SK-N-SH (cell line): ENCODE data around the gene S100A2. TPM values are rescaled to one million over a fixed set of nuclear protein-coding genes. Genes with fewer than 3 reads are reported as not detected.

Experiments
- CTCF ChIA-PET: fragments of 300-600, 350-600 bp; formaldehyde crosslinking; extraction: SDS; loops from one replicate; lab custom pipeline; 2021; lab: Yijun Ruan, JAX
- POLR2A ChIA-PET: fragments of 350-600 bp; sonication (Branson Sonifier 250); formaldehyde crosslinking; extraction: SDS; loops from one replicate; lab custom pipeline; 2020; ENCODE audit warnings: antibody characterized with exemption, inconsistent platforms; lab: Yijun Ruan, JAX
- DNase-seq: peaks from one replicate; pipeline ENCODE4 v3.0.0; 2012
- H2AFZ ChIP-seq: fragments of 200-600 bp; sonication (generic); 2 replicates; pipeline ENCODE4 v1.8.1; 2016; ENCODE audit warnings: antibody characterized with exemption, mild to moderate bottlenecking, low read depth
- H3F3A ChIP-seq: fragments of 200-600 bp; sonication (generic); replicated peaks from 2 replicates; pipeline ENCODE3; 2016; ENCODE audit warnings: antibody characterized with exemption, mild to moderate bottlenecking; ENCODE audit not compliant: insufficient read depth
- H3K27ac ChIP-seq, 2 experiments: fragments of 200-500 bp in 1 of 2; fragments of 200-600 bp in 1 of 2; sonication (Bioruptor generic) in 1 of 2; sonication (generic), shearing (Covaris generic) in 1 of 2; 2 replicates each; pipeline versions ENCODE4 v1.5.1 to v1.6.1; 2014 to 2016; ENCODE audit warnings: low read depth in 2 of 2, inconsistent platforms in 1 of 2, low read length in 1 of 2, mild to moderate bottlenecking in 1 of 2, mixed read lengths in 1 of 2
- H3K27me3 ChIP-seq: fragments of 200-600 bp; sonication (generic), shearing (Covaris generic); 2 replicates; pipeline ENCODE4 v1.6.1; 2016; ENCODE audit warnings: mixed run types; ENCODE audit not compliant: insufficient read depth
- H3K36me3 ChIP-seq, 2 experiments: fragments of 200-500 bp in 1 of 2; fragments of 200-600 bp in 1 of 2; sonication (Bioruptor generic) in 1 of 2; sonication (generic) in 1 of 2; replicated peaks in 1 of 2; 2 replicates each; pipeline versions ENCODE3 to v1.5.1; 2014 to 2016; ENCODE audit warnings: low read length in 1 of 2, mild to moderate bottlenecking in 1 of 2; ENCODE audit not compliant: insufficient read depth in 2 of 2, control insufficient read depth in 1 of 2
- H3K4me1 ChIP-seq, 2 experiments: fragments of 200-500 bp in 1 of 2; fragments of 200-600 bp in 1 of 2; sonication (Bioruptor generic) in 1 of 2; sonication (generic), shearing (Covaris generic) in 1 of 2; 2 replicates each; pipeline versions ENCODE4 v1.5.1 to v1.6.1; 2014 to 2016; ENCODE audit warnings: low read depth in 1 of 2, low read length in 1 of 2, mixed run types in 1 of 2; ENCODE audit not compliant: insufficient read depth in 2 of 2, control insufficient read depth in 1 of 2
- H3K4me2 ChIP-seq: fragments of 200-600 bp; sonication (generic), shearing (Covaris generic); 2 replicates; pipeline ENCODE4 v1.6.1; 2017; ENCODE audit warnings: mixed run types
- H3K4me3 ChIP-seq, 2 experiments: fragments of 200-500 bp in 1 of 2; fragments of 200-600 bp in 1 of 2; sonication (Bioruptor generic) in 1 of 2; sonication (generic), shearing (Covaris generic) in 1 of 2; 2 replicates each; pipeline versions ENCODE4 v1.5.1 to v1.8.1; 2014 to 2016; ENCODE audit warnings: low read depth in 2 of 2, inconsistent platforms in 1 of 2, low read length in 1 of 2, mild to moderate bottlenecking in 1 of 2, mixed read lengths in 1 of 2, moderate library complexity in 1 of 2
- H3K79me2 ChIP-seq: fragments of 200-600 bp; sonication (generic); 2 replicates; pipeline ENCODE4 v1.8.1; 2017; ENCODE audit warnings: mild to moderate bottlenecking; ENCODE audit not compliant: insufficient read depth
- H3K9ac ChIP-seq: fragments of 200-600 bp; sonication (generic); 2 replicates; pipeline ENCODE4 v1.6.1; 2017; ENCODE audit warnings: mixed run types
- H3K9me2 ChIP-seq: fragments of 200-600 bp; sonication (generic); 2 replicates; pipeline ENCODE4 v1.6.1; 2017; ENCODE audit warnings: mixed run types
- H3K9me3 ChIP-seq: fragments of 200-600 bp; sonication (generic); 2 replicates; pipeline ENCODE4 v1.6.1; 2017; ENCODE audit warnings: mixed run types, mild to moderate bottlenecking, moderate library complexity
- H4K20me1 ChIP-seq: fragments of 200-600 bp; sonication (generic); 2 replicates; pipeline ENCODE4 v1.6.1; 2017; ENCODE audit warnings: mild to moderate bottlenecking, mixed run types; ENCODE audit not compliant: insufficient read depth
- CHD2 ChIP-seq: fragments of 150-350 bp; IDR thresholded peaks from 2 replicates; pipeline ENCODE4 v1.6.1; 2018; ENCODE audit warnings: low read length; ENCODE audit not compliant: partially characterized antibody
- ELF1 ChIP-seq: IDR thresholded peaks from 2 replicates; pipeline ENCODE4 v1.4.0; 2012
- EZH2phosphoT487 ChIP-seq: fragments of 200-600 bp; sonication (generic); IDR thresholded peaks from 2 replicates; pipeline ENCODE4 v1.6.1; 2017; ENCODE audit warnings: low read depth, mixed run types, mild to moderate bottlenecking, antibody characterized with exemption, moderate library complexity, borderline replicate concordance
- FOSL2 ChIP-seq: IDR thresholded peaks from 2 replicates; pipeline ENCODE4 v1.4.0; 2012; ENCODE audit warnings: low read depth, mild to moderate bottlenecking, moderate library complexity, borderline replicate concordance
- FOXM1 ChIP-seq: IDR thresholded peaks from 2 replicates; pipeline ENCODE4 v1.4.0; 2012; ENCODE audit warnings: low read depth, mild to moderate bottlenecking
- GATA2 ChIP-seq: sonication (generic); formaldehyde crosslinking; IDR thresholded peaks from 2 replicates; pipeline ENCODE4 v1.5.0; 2020; ENCODE audit warnings: mild to moderate bottlenecking, missing genetic modification reagents
- JUND ChIP-seq: IDR thresholded peaks from 2 replicates; pipeline ENCODE4 v1.4.0; 2012
- NFIC ChIP-seq: IDR thresholded peaks from 2 replicates; pipeline ENCODE4 v1.4.0; 2012; ENCODE audit warnings: borderline replicate concordance
- NRF1 ChIP-seq: IDR thresholded peaks from 2 replicates; pipeline ENCODE4 v1.6.1; 2012; ENCODE audit warnings: low read depth, mild to moderate bottlenecking, low read length
- RAD21 ChIP-seq: IDR thresholded peaks from 2 replicates; pipeline ENCODE4 v1.6.1; 2012; ENCODE audit warnings: mild to moderate bottlenecking, low read length
- RFX5 ChIP-seq: IDR thresholded peaks from 2 replicates; pipeline ENCODE4 v1.6.1; 2012; ENCODE audit warnings: mild to moderate bottlenecking, improper control_type of control experiment, low read length
- SIN3A ChIP-seq: IDR thresholded peaks from 2 replicates; pipeline ENCODE4 v1.6.1; 2012; ENCODE audit warnings: low read depth, mild to moderate bottlenecking, low read length, moderate library complexity, borderline replicate concordance
- TAF1 ChIP-seq: IDR thresholded peaks from 2 replicates; pipeline ENCODE4 v1.6.1; 2012; ENCODE audit warnings: low read depth, mild to moderate bottlenecking, low read length, moderate library complexity, borderline replicate concordance
- TCF12 ChIP-seq: IDR thresholded peaks from 2 replicates; pipeline ENCODE4 v1.4.0; 2012
- TEAD4 ChIP-seq: IDR thresholded peaks from 2 replicates; pipeline ENCODE4 v1.4.0; 2012; ENCODE audit warnings: mild to moderate bottlenecking, borderline replicate concordance; ENCODE audit not compliant: insufficient read depth
- WGBS: methylation state at CpG from one replicate; pipeline ENCODE4 v1.1.6; 2017; ENCODE audit warnings: low lambda C conversion rate; 5-methylcytosine and 5-hydroxymethylcytosine counted together
- polyA plus RNA-seq, 3 experiments: library from polyadenylated mRNA; depleted of rRNA; stranded (reverse); fragments of >200 nt; gene quantifications; 2 replicates each; pipeline ENCODE4 v1.2.3, GENCODE V29; 2012
- TF ChIP-seq, protein P1 (sequence below): IDR thresholded peaks from 2 replicates; pipeline ENCODE4 v1.4.0; 2012; ENCODE audit warnings: low read depth, borderline replicate concordance
- TF ChIP-seq, protein P2 (sequence below): IDR thresholded peaks from 2 replicates; pipeline ENCODE4 v1.4.0; 2012; ENCODE audit warnings: low read depth
- TF ChIP-seq, protein P3 (sequence below): fragments of 150-350 bp; IDR thresholded peaks from 2 replicates; pipeline ENCODE4 v1.6.1; 2017; ENCODE audit warnings: antibody characterized with exemption, low read length, low read depth, borderline replicate concordance

Gene S100A2
- polyA plus RNA-seq, 1 of the 3 experiments (the other 2 are of a cell fraction) = 31.4 TPM

DNA sequence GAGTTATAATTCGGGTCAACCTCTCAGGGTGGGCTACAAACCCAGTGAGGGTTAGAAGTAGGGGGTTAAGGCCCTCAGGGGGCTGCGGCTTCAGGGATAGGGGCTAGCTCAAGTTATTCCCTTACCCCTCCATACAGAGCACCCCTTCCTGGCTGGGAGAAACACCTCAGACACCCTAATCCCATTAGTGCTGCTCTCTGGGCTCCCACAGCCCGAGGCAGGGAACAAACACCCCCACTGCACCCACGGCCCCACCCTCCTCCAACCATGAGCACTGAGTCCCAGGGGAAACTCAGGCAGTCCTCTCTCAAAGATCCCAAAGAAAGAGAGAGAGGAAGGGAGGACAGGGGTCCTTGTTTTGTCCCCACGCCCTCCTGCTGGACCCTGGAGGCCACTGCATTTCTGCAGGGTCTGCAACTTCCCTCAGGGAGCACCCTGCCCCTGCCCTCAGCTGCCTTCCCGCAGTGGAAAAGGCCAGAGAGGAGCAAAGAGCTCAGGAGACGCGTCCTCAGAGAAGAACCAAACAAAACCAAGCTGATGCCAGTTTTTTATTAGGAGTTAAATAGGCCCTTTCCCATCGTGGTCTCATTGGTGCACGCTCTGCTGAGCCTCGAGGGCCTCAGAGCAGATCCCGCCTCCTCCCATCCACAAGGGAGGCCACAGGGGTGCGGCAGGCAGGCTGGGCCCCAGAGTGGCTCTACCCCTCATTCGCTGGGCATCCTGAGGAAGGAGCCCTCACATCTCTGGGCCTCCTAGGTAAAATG lies 18.7 kb downstream of the S100A2 start:
- TF ChIP-seq, protein P1, sequence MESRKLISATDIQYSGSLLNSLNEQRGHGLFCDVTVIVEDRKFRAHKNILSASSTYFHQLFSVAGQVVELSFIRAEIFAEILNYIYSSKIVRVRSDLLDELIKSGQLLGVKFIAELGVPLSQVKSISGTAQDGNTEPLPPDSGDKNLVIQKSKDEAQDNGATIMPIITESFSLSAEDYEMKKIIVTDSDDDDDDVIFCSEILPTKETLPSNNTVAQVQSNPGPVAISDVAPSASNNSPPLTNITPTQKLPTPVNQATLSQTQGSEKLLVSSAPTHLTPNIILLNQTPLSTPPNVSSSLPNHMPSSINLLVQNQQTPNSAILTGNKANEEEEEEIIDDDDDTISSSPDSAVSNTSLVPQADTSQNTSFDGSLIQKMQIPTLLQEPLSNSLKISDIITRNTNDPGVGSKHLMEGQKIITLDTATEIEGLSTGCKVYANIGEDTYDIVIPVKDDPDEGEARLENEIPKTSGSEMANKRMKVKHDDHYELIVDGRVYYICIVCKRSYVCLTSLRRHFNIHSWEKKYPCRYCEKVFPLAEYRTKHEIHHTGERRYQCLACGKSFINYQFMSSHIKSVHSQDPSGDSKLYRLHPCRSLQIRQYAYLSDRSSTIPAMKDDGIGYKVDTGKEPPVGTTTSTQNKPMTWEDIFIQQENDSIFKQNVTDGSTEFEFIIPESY = no peak
- no peak for TF ChIP-seq CHD2
- no peak for TF ChIP-seq NRF1
- TF ChIP-seq FOXM1 = no peak
- no peak for TF ChIP-seq TEAD4
- TF ChIP-seq, protein P2, sequence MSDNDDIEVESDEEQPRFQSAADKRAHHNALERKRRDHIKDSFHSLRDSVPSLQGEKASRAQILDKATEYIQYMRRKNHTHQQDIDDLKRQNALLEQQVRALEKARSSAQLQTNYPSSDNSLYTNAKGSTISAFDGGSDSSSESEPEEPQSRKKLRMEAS = no peak
- no peak for TF ChIP-seq TCF12
- TF ChIP-seq RAD21 = no peak
- TF ChIP-seq NFIC = no peak
- TF ChIP-seq SIN3A = no peak
- no peak for TF ChIP-seq ELF1
- TF ChIP-seq TAF1 = no peak
- TF ChIP-seq, protein P3, sequence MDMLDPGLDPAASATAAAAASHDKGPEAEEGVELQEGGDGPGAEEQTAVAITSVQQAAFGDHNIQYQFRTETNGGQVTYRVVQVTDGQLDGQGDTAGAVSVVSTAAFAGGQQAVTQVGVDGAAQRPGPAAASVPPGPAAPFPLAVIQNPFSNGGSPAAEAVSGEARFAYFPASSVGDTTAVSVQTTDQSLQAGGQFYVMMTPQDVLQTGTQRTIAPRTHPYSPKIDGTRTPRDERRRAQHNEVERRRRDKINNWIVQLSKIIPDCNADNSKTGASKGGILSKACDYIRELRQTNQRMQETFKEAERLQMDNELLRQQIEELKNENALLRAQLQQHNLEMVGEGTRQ = no peak
- TF ChIP-seq FOSL2 = no peak
- TF ChIP-seq RFX5 = no peak
- no peak for TF ChIP-seq GATA2 (CRISPR knock-in tag)
- TF ChIP-seq JUND = no peak
- no peak for TF ChIP-seq EZH2phosphoT487
- peaks cover 58 to 65% of the 10 kb centered on the region in 2 experiments; a peak in 3 of 4 replicates for H3K4me1 ChIP-seq
- H4K20me1 ChIP-seq = no peaks in the 10 kb centered on the region
- no peak overlapping the region for H3K9ac ChIP-seq
- no peak overlapping the region for H3K27ac ChIP-seq
- H3K27me3 ChIP-seq = no peaks in the 10 kb centered on the region
- H3K79me2 ChIP-seq = no peaks in the 10 kb centered on the region
- H3K36me3 ChIP-seq = no peaks in the 10 kb centered on the region
- no peak overlapping the region for H3K4me2 ChIP-seq
- no peaks in the 10 kb centered on the region for H3K9me2 ChIP-seq
- H2AFZ ChIP-seq = no peak overlapping the region; the same call in 1 of the 2 replicates
- ChIA-PET POLR2A (interaction anchor here (1.2 kb wide), 1 partner anchor 12 kb away, joined by 4 read pairs; the partner anchor contains the start of gene S100A6), CTCF (interaction anchor here (1.7 to 11.8 kb wide), 3 partner anchors 10 to 36 kb away, joined by 5 to 62 read pairs (median 20); no protein-coding TSS in a partner anchor)
- H3K4me3 ChIP-seq = no peak overlapping the region
- H3K9me3 ChIP-seq = no peaks in the 10 kb centered on the region
- DNase-seq = no peak
- WGBS = 77% methylated on average over 13 of the region's 14 CpGs
- peaks cover 7% of the 10 kb centered on the region for H3F3A ChIP-seq
